Keratinocyte (primary cell): ENCODE data around the gene TACR1. TPM values are rescaled to one million over a fixed set of nuclear protein-coding genes. Genes with fewer than 3 reads are reported as not detected.

Experiments used
- DNase-seq: peaks from one replicate; pipeline ENCODE4 v3.0.0-alpha.2; 2011; ENCODE audit warnings: low read depth, missing footprints, low spot score
- FAIRE-seq: peaks from 2 replicates; lab custom pipeline; 2011; peaks lifted over from hg19 to GRCh38; lab: Jason Lieb, UNC
- H2AFZ ChIP-seq: 2 replicates; pipeline ENCODE4 v1.6.0; 2012; ENCODE audit warnings: low read length, control low read depth, inconsistent platforms; ENCODE audit not compliant: control insufficient read depth
- H3K27ac ChIP-seq: 2 replicates; pipeline ENCODE4 v1.5.1; 2011; ENCODE audit warnings: low read length; ENCODE audit not compliant: control insufficient read depth, insufficient read depth
- H3K27me3 ChIP-seq: 3 replicates; pipeline ENCODE4 v1.6.0; 2011; ENCODE audit warnings: low read length; ENCODE audit not compliant: control insufficient read depth, insufficient read depth; ENCODE audit errors: extremely low read depth
- H3K36me3 ChIP-seq, 2 experiments: 2 replicates in 1 of 2; 3 replicates in 1 of 2; pipeline ENCODE4 v1.5.1; 2011; ENCODE audit warnings: low read length in 2 of 2, mild to moderate bottlenecking in 1 of 2; ENCODE audit not compliant: control insufficient read depth in 2 of 2, insufficient read depth in 2 of 2; ENCODE audit errors: extremely low read depth in 1 of 2
- H3K4me1 ChIP-seq: 3 replicates; pipeline ENCODE4 v1.5.1; 2011; ENCODE audit warnings: low read length; ENCODE audit not compliant: control insufficient read depth, insufficient read depth; ENCODE audit errors: extremely low read depth
- H3K4me2 ChIP-seq: 3 replicates; pipeline ENCODE4 v1.6.0; 2011; ENCODE audit warnings: low read depth, low read length; ENCODE audit not compliant: control insufficient read depth, insufficient read depth; ENCODE audit errors: extremely low read depth
- H3K4me3 ChIP-seq, 3 experiments: fragments of 200-600 bp in 1 of 3; sonication (generic) in 1 of 3; 2 replicates in 2 of 3; 3 replicates in 1 of 3; pipeline ENCODE4 v1.5.1; 2011 to 2016; ENCODE audit warnings: low read length in 3 of 3, mild to moderate bottlenecking in 3 of 3, control low read depth in 2 of 3, inconsistent platforms in 1 of 3, low read depth in 1 of 3, mixed read lengths in 1 of 3, mixed run types in 1 of 3, moderate library complexity in 1 of 3; ENCODE audit not compliant: control insufficient read depth in 2 of 3, insufficient read depth in 2 of 3; ENCODE audit errors: extremely low read depth in 1 of 3
- H3K79me2 ChIP-seq: 2 replicates; pipeline ENCODE4 v1.6.0; 2012; ENCODE audit warnings: low read length; ENCODE audit not compliant: control insufficient read depth, insufficient read depth
- H3K9ac ChIP-seq: 3 replicates; pipeline ENCODE4 v1.6.0; 2011; ENCODE audit warnings: low read length; ENCODE audit not compliant: control insufficient read depth, insufficient read depth; ENCODE audit errors: extremely low read depth
- H3K9me1 ChIP-seq: 3 replicates; pipeline ENCODE4 v1.6.0; 2011; ENCODE audit warnings: low read length; ENCODE audit not compliant: control insufficient read depth, insufficient read depth; ENCODE audit errors: extremely low read depth
- H3K9me3 ChIP-seq: 2 replicates; pipeline ENCODE4 v1.5.1; 2012; ENCODE audit warnings: low read depth, low read length; ENCODE audit not compliant: control insufficient read depth
- H4K20me1 ChIP-seq: 3 replicates; pipeline ENCODE4 v1.6.0; 2011; ENCODE audit warnings: low read length; ENCODE audit not compliant: control insufficient read depth, insufficient read depth; ENCODE audit errors: extremely low read depth
- EZH2 ChIP-seq: IDR thresholded peaks from one replicate; pipeline ENCODE4 v1.6.1; 2012; ENCODE audit warnings: inconsistent platforms, mild to moderate bottlenecking, low read length, moderate library complexity
- dilution Hi-C: fragments of 300-500 bp; cut with MboI; formaldehyde crosslinking; loops from one replicate; pipeline ENCODE4 v1.7.0; 2020; ENCODE audit warnings: low sequenced_read_pairs; ENCODE audit not compliant: extremely low pct_ligation_motif_present
- polyA plus RNA-seq, 5 experiments: library from polyadenylated mRNA; depleted of rRNA in 3 of 5; stranded (reverse) in 3 of 5; stranded (forward) in 1 of 5; unstranded in 1 of 5; fragments of >200 nt; gene quantifications; 1 replicate in 1 of 5; 2 replicates in 3 of 5; 3 replicates in 1 of 5; pipeline versions ENCODE4 v1.2.1 to v1.2.3, GENCODE V29; 2011 to 2012; ENCODE audit warnings: missing spikeins in 2 of 5, low read depth in 1 of 5, low replicate concordance in 1 of 5
- TF ChIP-seq, protein P1 (sequence below), 3 experiments: IDR thresholded peaks in 1 of 3; conservative IDR thresholded peaks in 1 of 3; optimal IDR thresholded peaks in 1 of 3; 2 replicates in 2 of 3; 3 replicates in 1 of 3; pipeline versions ENCODE3 to v1.5.1; 2011; ENCODE audit warnings: low read length in 3 of 3, mild to moderate bottlenecking in 3 of 3, moderate library complexity in 2 of 3, control low read depth in 1 of 3, inconsistent platforms in 1 of 3; ENCODE audit not compliant: insufficient read depth in 2 of 3; ENCODE audit errors: extremely low read depth in 1 of 3

Gene TACR1
- polyA plus RNA-seq, 1 donor (not counting 4 experiments of a cell fraction or from before 2014, with no cell fraction given), result not detected

DNA sequence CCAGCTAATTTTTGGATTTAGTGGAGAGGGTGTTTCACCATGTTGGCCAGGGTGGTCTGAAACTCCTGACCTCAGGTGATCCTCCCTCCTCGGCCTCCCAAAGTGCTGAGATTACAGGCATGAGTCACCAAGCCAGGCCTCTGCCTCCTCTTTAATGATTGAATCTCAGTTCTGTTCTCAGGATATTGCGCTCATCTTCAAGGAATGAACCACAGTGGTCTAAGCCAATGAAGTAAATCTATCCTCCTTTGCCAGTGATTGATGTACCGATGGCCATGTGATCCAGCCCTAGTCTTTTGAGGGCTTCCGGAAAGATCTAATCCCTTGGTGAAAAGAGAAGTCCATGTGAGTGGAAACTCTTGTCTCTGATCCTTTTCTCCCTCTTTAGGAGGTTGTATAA is 192.3 kb downstream of the TACR1 start:
- no peaks in the 10 kb centered on the region for H3K9me3 ChIP-seq
- H3K27ac ChIP-seq, result no peak overlapping the region
- DNase-seq (no peak), FAIRE-seq (no peak)
- H3K36me3 ChIP-seq, result no peaks in the 10 kb centered on the region
- no peaks in the 10 kb centered on the region for H3K27me3 ChIP-seq
- no peak overlapping the region for H3K4me2 ChIP-seq
- H3K9me1 ChIP-seq, result peaks cover 2% of the 10 kb centered on the region
- H4K20me1 ChIP-seq, result no peaks in the 10 kb centered on the region
- no peaks in the 10 kb centered on the region for H3K79me2 ChIP-seq
- no peak overlapping the region for H2AFZ ChIP-seq
- H3K4me1 ChIP-seq, result peaks cover 5% of the 10 kb centered on the region
- H3K4me3 ChIP-seq, result no peak overlapping the region
- H3K9ac ChIP-seq, result no peak overlapping the region
- dilution Hi-C loops, result no loop called here
- no peak for TF ChIP-seq EZH2
- TF ChIP-seq, protein P1, sequence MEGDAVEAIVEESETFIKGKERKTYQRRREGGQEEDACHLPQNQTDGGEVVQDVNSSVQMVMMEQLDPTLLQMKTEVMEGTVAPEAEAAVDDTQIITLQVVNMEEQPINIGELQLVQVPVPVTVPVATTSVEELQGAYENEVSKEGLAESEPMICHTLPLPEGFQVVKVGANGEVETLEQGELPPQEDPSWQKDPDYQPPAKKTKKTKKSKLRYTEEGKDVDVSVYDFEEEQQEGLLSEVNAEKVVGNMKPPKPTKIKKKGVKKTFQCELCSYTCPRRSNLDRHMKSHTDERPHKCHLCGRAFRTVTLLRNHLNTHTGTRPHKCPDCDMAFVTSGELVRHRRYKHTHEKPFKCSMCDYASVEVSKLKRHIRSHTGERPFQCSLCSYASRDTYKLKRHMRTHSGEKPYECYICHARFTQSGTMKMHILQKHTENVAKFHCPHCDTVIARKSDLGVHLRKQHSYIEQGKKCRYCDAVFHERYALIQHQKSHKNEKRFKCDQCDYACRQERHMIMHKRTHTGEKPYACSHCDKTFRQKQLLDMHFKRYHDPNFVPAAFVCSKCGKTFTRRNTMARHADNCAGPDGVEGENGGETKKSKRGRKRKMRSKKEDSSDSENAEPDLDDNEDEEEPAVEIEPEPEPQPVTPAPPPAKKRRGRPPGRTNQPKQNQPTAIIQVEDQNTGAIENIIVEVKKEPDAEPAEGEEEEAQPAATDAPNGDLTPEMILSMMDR (optimal IDR thresholded peaks at IDR 0.05 in 1 of 3, IDR thresholded peaks at IDR 0.05 in 1 of 3, conservative IDR thresholded peaks at IDR 0.05 in 1 of 3; ENCODE audit: extremely low read depth in 1 of 3, insufficient read depth in 2 of 3, low read length in 3 of 3), result no peak

DNA sequence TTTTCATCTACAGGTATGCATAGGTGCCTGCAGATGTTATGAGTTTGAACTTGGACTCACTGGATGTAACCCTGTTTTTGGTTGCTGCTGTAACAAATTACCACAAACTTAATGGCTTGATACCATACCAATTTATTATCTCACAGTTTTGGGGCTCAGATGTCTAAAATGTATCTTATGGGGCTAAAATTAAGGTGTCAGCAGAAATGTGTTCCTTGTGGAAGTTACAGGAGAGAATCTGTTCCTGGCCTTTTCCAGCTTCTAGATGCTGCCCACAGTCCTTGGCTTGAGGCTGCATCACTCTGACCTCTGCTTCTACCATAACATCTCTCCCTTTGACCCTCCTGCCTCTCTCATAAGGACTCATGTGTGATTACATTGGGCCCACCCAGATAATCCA is 193.3 kb downstream of the TACR1 start:
- DNase-seq, result no peak

DNA sequence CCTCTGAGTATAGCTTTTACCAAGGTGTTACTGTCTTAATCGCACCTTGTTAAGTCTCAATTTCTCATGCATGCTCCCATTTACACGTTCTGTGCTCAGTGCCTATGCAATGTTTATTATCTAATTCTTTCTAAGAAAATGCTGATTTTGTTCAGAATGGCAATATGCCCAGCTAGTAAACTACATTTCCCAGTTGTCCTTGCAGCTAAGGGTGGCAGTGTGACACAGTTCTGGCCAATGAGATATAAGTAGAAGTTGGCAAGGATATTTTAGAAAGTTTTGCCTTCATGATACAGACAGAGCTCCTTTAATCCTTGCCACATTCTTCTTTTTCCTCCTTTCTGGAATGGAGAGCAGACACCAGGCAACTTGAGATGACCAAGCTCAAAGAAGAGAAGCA is 195.5 kb downstream of the TACR1 start:
- Histone ChIP-seq H3K4me2 (no peak overlapping the region), H3K4me3 (no peak overlapping the region), H3K9me1 (peaks cover 2% of the 10 kb centered on the region), H3K36me3 (no peaks in the 10 kb centered on the region), H3K79me2 (no peaks in the 10 kb centered on the region), H3K9ac (no peak overlapping the region), H3K4me1 (peaks cover 8% of the 10 kb centered on the region), H3K27ac (no peak overlapping the region), H3K27me3 (no peaks in the 10 kb centered on the region), H3K9me3 (no peaks in the 10 kb centered on the region), H4K20me1 (no peaks in the 10 kb centered on the region), H2AFZ (no peak overlapping the region)
- FAIRE-seq (no peak), DNase-seq (no peak)
- dilution Hi-C loops, result no loop called here
- TF ChIP-seq, protein P1 (optimal IDR thresholded peaks at IDR 0.05 in 1 of 3, IDR thresholded peaks at IDR 0.05 in 1 of 3, conservative IDR thresholded peaks at IDR 0.05 in 1 of 3; ENCODE audit: extremely low read depth in 1 of 3, insufficient read depth in 2 of 3, low read length in 3 of 3), result no peak
- TF ChIP-seq EZH2, result no peak

More for the DNA sequence above, 193.3 kb downstream of the TACR1 start:
- Histone ChIP-seq H3K4me2 (no peak overlapping the region), H3K36me3 (no peaks in the 10 kb centered on the region), H3K27me3 (no peaks in the 10 kb centered on the region), H2AFZ (no peak overlapping the region), H4K20me1 (no peaks in the 10 kb centered on the region), H3K4me1 (peaks cover 8% of the 10 kb centered on the region), H3K9me3 (no peaks in the 10 kb centered on the region), H3K9ac (no peak overlapping the region), H3K27ac (no peak overlapping the region), H3K4me3 (no peak overlapping the region), H3K79me2 (no peaks in the 10 kb centered on the region), H3K9me1 (peaks cover 2% of the 10 kb centered on the region)
- no peak for FAIRE-seq
- dilution Hi-C loops, result no loop called here
- TF ChIP-seq EZH2, result no peak
